Neural progenitor cell (in vitro differentiated cells): ENCODE measurements around the gene SLC47A2. TPM values are rescaled to one million over a fixed set of nuclear protein-coding genes. Genes with fewer than 3 reads are reported as not detected.

Experiments
- DNase-seq: peaks from one replicate; pipeline ENCODE4 v3.0.0-alpha.2; 2016; ENCODE audit warnings: low spot score
- H2AFZ ChIP-seq: fragments of 200-600 bp; sonication (generic); replicated peaks from 2 replicates; pipeline ENCODE4 v1.6.1; 2016; ENCODE audit warnings: antibody characterized with exemption
- H3F3A ChIP-seq: fragments of 200-600 bp; sonication (generic); 2 replicates; pipeline ENCODE4 v1.6.1; 2016; ENCODE audit warnings: antibody characterized with exemption, low read depth
- H3K27ac ChIP-seq: fragments of 200-600 bp; sonication (generic); 2 replicates; pipeline ENCODE4 v1.5.1; 2016; ENCODE audit warnings: mild to moderate bottlenecking
- H3K27me3 ChIP-seq: fragments of 200-600 bp; sonication (generic); 2 replicates; pipeline ENCODE4 v1.6.1; 2016; ENCODE audit warnings: mild to moderate bottlenecking, moderate library complexity
- H3K36me3 ChIP-seq: fragments of 200-600 bp; sonication (generic); 2 replicates; pipeline ENCODE4 v1.5.1; 2016
- H3K4me1 ChIP-seq: fragments of 200-600 bp; sonication (generic); 2 replicates; pipeline ENCODE4 v1.6.1; 2016; ENCODE audit warnings: mixed run types
- H3K4me2 ChIP-seq: fragments of 200-600 bp; sonication (generic); 2 replicates; pipeline ENCODE4 v1.6.1; 2016
- H3K4me3 ChIP-seq: fragments of 200-600 bp; sonication (generic); 2 replicates; pipeline ENCODE4 v1.5.1; 2016
- H3K79me2 ChIP-seq: fragments of 200-600 bp; sonication (generic); 2 replicates; pipeline ENCODE4 v1.6.1; 2016; ENCODE audit warnings: low read depth
- H3K9ac ChIP-seq: fragments of 200-600 bp; sonication (generic); 2 replicates; pipeline ENCODE4 v1.6.1; 2016
- H3K9me3 ChIP-seq: fragments of 200-600 bp; sonication (generic); 2 replicates; pipeline ENCODE4 v1.5.1; 2016; ENCODE audit warnings: low read depth
- H4K20me1 ChIP-seq: fragments of 200-600 bp; sonication (generic); 2 replicates; pipeline ENCODE4 v1.6.1; 2016; ENCODE audit warnings: low read depth
- H3K27ac Mint-ChIP-seq: 3 replicates; pipeline ENCODE4 v1.8.0; 2021; ENCODE audit warnings: mixed read lengths
- H3K27me3 Mint-ChIP-seq: 2 replicates; pipeline ENCODE4 v1.8.0; 2022; ENCODE audit warnings: low read depth, mild to moderate bottlenecking, inconsistent platforms, moderate library complexity, mixed read lengths; ENCODE audit not compliant: insufficient read depth
- H3K36me3 Mint-ChIP-seq: 3 replicates; pipeline ENCODE4 v1.8.0; 2021; ENCODE audit warnings: mixed read lengths
- H3K4me1 Mint-ChIP-seq: 3 replicates; pipeline ENCODE4 v1.8.0; 2021; ENCODE audit warnings: mixed read lengths
- H3K4me3 Mint-ChIP-seq: 3 replicates; pipeline ENCODE4 v1.8.0; 2021; ENCODE audit warnings: mild to moderate bottlenecking, moderate library complexity, mixed read lengths
- H3K9me3 Mint-ChIP-seq: 3 replicates; pipeline ENCODE4 v1.8.0; 2020; ENCODE audit warnings: mixed read lengths
- EZH2 ChIP-seq: fragments of 200-600 bp; sonication (generic); IDR thresholded peaks from 2 replicates; pipeline ENCODE4 v1.6.1; 2017; ENCODE audit warnings: antibody characterized with exemption, mild to moderate bottlenecking, moderate library complexity
- EZH2phosphoT487 ChIP-seq: fragments of 200-600 bp; sonication (generic); IDR thresholded peaks from 2 replicates; pipeline ENCODE4 v1.6.1; 2017; ENCODE audit warnings: antibody characterized with exemption
- total RNA-seq: library from RNA; depleted of rRNA; stranded (reverse); fragments of >200 nt; gene quantifications from 2 replicates; pipeline ENCODE4 v1.2.3, GENCODE V29; 2015; ENCODE audit warnings: low replicate concordance
- TF ChIP-seq, protein P1 (sequence below): fragments of 200-600 bp; sonication (generic); IDR thresholded peaks from 2 replicates; pipeline ENCODE4 v1.5.1; 2017; ENCODE audit warnings: antibody characterized with exemption, mild to moderate bottlenecking

SLC47A2 gene
- total RNA-seq, 1 donor from 2014 or later = 0.39 TPM

DNA sequence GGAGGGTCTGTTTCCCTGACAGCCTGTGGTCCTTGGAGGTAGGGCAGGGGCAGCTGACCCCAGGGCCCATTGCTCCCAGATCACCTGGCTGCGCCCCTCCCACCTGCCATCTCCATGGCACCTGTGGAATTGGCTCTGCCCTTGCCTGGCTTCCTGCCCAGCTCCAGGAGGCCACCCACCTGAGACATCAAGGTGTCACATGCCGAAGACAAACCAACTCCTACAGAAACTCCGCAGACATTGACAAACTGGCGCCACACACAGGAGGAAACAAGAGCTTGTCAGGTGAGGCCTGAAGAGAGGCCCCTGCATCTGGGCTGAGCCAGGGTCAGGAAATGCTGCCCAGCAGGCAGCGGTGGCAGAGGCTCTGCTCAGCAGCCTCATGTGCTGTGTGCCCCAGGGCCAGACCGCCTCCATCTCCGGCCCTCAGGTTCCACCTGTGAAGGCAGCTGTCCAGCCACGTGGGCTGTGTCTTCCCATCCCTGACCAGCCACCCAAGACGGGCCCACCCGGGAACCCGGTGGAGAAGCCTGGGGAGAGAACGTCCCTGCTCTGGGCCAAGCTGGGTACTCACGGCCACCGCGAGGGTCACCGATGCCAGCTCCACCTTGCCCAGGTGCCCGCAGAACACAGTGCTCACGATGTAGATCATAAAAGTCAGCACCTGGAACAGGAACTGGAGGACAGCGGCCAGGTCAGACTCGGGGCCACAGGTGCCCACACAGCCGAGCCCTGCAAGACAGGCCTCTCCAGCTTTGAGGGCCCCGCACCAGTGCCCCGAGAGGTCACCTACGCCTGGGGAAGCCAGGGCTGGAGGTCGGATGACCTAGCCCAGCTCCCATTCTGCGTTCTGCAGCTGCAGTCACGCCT, 1.6 kb downstream of the SLC47A2 start:
- H3K27me3 ChIP-seq = no peaks in the 10 kb centered on the region
- no peaks in the 10 kb centered on the region for H3K36me3 ChIP-seq
- no peaks in the 10 kb centered on the region for H4K20me1 ChIP-seq
- Mint-ChIP-seq H3K27me3 (peaks cover 7% of the 10 kb centered on the region), H3K4me3 (no peak overlapping the region), H3K9me3 (no peaks in the 10 kb centered on the region), H3K27ac (no peak overlapping the region), H3K36me3 (no peaks in the 10 kb centered on the region), H3K4me1 (peaks cover 21% of the 10 kb centered on the region)
- H3K27ac ChIP-seq = no peak overlapping the region
- peaks cover 17% of the 10 kb centered on the region for H3K4me1 ChIP-seq
- DNase-seq = no peak
- TF ChIP-seq EZH2 = no peak
- TF ChIP-seq, protein P1, sequence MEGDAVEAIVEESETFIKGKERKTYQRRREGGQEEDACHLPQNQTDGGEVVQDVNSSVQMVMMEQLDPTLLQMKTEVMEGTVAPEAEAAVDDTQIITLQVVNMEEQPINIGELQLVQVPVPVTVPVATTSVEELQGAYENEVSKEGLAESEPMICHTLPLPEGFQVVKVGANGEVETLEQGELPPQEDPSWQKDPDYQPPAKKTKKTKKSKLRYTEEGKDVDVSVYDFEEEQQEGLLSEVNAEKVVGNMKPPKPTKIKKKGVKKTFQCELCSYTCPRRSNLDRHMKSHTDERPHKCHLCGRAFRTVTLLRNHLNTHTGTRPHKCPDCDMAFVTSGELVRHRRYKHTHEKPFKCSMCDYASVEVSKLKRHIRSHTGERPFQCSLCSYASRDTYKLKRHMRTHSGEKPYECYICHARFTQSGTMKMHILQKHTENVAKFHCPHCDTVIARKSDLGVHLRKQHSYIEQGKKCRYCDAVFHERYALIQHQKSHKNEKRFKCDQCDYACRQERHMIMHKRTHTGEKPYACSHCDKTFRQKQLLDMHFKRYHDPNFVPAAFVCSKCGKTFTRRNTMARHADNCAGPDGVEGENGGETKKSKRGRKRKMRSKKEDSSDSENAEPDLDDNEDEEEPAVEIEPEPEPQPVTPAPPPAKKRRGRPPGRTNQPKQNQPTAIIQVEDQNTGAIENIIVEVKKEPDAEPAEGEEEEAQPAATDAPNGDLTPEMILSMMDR = no peak
- no peak for TF ChIP-seq EZH2phosphoT487
- H3F3A ChIP-seq = no peaks in the 10 kb centered on the region
- no peak overlapping the region for H3K4me3 ChIP-seq
- H2AFZ ChIP-seq = no peak overlapping the region
- H3K4me2 ChIP-seq = no peak overlapping the region
- no peaks in the 10 kb centered on the region for H3K79me2 ChIP-seq
- H3K9me3 ChIP-seq = no peaks in the 10 kb centered on the region
- no peak overlapping the region for H3K9ac ChIP-seq

DNA sequence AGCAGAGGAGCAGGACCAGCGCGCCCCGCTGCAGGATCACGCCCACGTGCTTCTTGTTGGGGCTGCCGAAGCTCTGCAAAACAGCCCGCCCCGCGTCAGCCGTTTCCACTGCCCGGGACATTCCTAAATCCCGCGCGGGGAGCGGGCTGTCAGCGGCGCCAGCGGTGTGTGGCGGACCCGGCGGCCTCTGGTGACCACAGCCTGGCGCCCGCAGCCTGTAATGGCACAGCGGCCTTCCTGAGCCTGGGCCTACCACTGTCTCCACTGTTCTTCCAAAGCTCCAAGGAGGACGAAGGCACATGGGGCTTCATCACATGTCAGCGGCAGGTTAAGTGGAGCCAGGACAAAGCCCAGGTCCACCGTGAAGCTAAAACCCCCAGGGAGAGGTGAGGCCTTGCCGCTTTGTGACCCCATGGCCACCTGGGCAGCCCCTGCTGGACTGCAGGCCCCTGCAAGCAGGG, 2.5 kb downstream of the SLC47A2 start:
- Histone ChIP-seq H3K4me2 (no peak overlapping the region), H3F3A (no peaks in the 10 kb centered on the region), H3K9me3 (no peaks in the 10 kb centered on the region), H3K27ac (no peak overlapping the region), H3K4me1 (peaks cover 17% of the 10 kb centered on the region), H3K4me3 (no peak overlapping the region), H3K79me2 (no peaks in the 10 kb centered on the region), H2AFZ (no peak overlapping the region), H3K27me3 (no peaks in the 10 kb centered on the region), H3K9ac (no peak overlapping the region), H3K36me3 (no peaks in the 10 kb centered on the region), H4K20me1 (no peaks in the 10 kb centered on the region)
- no peaks in the 10 kb centered on the region for H3K9me3 Mint-ChIP-seq
- H3K4me3 Mint-ChIP-seq = no peak overlapping the region
- TF ChIP-seq EZH2 = no peak
- TF ChIP-seq, protein P1 = no peak
- no peak for TF ChIP-seq EZH2phosphoT487
- no peaks in the 10 kb centered on the region for H3K36me3 Mint-ChIP-seq
- no peak overlapping the region for H3K27ac Mint-ChIP-seq
- DNase-seq = no peak
- peaks cover 5% of the 10 kb centered on the region for H3K27me3 Mint-ChIP-seq
- peaks cover 20% of the 10 kb centered on the region for H3K4me1 Mint-ChIP-seq

DNA sequence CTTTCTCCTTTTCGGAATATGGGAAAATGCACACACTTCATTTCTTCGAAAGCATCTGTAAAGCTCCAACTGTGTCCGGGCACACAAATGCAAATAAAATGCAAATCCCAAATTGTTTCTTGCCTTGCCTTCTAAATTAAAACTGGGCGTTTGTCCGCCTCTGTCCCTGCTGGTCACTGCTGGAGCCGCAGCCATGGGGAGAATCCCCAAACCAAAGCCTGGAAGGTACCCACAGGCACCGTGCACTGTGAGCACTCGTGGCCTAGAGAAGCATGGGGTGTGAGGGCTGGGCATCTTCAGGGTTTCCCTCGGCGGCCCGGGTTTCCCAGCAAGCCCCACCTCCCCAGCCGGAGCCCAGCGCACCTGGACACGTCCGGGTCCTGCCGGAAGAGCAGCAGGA, 2.9 kb downstream of the SLC47A2 start:
- no peak for DNase-seq
- Histone ChIP-seq H3K9me3 (no peaks in the 10 kb centered on the region), H3K79me2 (no peaks in the 10 kb centered on the region), H3K4me3 (no peak overlapping the region), H3K4me2 (no peak overlapping the region), H3K9ac (no peak overlapping the region), H4K20me1 (no peaks in the 10 kb centered on the region), H3K36me3 (no peaks in the 10 kb centered on the region), H3K27me3 (no peaks in the 10 kb centered on the region), H3K4me1 (peaks cover 17% of the 10 kb centered on the region), H3F3A (peaks cover 2% of the 10 kb centered on the region), H3K27ac (no peak overlapping the region), H2AFZ (no peak overlapping the region)
- Mint-ChIP-seq H3K27me3 (peaks cover 5% of the 10 kb centered on the region), H3K9me3 (no peaks in the 10 kb centered on the region), H3K36me3 (no peaks in the 10 kb centered on the region), H3K4me1 (peaks cover 20% of the 10 kb centered on the region), H3K4me3 (no peak overlapping the region), H3K27ac (no peak overlapping the region)
- TF ChIP-seq, protein P1 = peak; percentile 41
- no peak for TF ChIP-seq EZH2
